Measurements from ENCODE around the gene STX11.

DNA sequence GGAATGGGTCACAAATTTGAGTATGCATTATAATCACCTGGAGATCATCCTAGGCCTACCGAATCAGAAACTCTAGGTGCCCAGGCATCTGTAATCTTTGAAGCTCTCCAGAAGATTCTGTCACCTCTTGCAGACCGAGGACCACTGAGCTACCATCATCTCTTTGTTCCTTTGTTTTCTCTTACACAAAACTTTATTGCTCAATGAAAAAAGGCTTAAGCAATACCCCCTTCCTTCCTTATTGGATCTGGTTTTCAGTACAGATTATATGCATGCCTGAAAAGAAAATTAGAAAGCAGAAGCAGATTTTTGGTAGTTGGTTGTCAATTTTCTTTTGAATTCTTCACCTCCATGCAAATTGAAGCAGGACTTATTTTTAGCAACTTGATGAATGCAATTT is 31.3 kb downstream of the STX11 start:
- no peak for TF ChIP-seq RXRA (CRISPR knock-in tag; IDR thresholded peaks at IDR 0.05)
- no peak for TF ChIP-seq CREB1 (IDR thresholded peaks at IDR 0.05)
- TF ChIP-seq CREB1 (CRISPR knock-in tag; IDR thresholded peaks at IDR 0.05), result no peak
- no peak for TF ChIP-seq RNF2 (conservative IDR thresholded peaks at IDR 0.05; ENCODE audit: low read depth)

Data from HepG2 (cell line).